ENCODE data around the gene MAP4K4.

The MAP4K4 gene

GRCh38 chr2:101860782-101861181 is 163.3 kb downstream of the MAP4K4 start:
- H3K79me2 ChIP-seq (ENCODE audit: low read length), result no peaks in the 10 kb centered on the region
- no peaks in the 10 kb centered on the region for H3K27me3 ChIP-seq (replicated peaks; ENCODE audit: insufficient read depth, low read length)
- H3K36me3 ChIP-seq (replicated peaks; ENCODE audit: insufficient read depth, low read length), result no peaks in the 10 kb centered on the region
- no peak for TF ChIP-seq EZH2phosphoT487 (IDR thresholded peaks at IDR 0.05; ENCODE audit: low read length)
- no peak for TF ChIP-seq EZH2 (optimal IDR thresholded peaks at IDR 0.05; ENCODE audit: low read depth, low read length)
- no peak for TF ChIP-seq CTCF (IDR thresholded peaks at IDR 0.05; ENCODE audit: low read length)
- no peaks in the 10 kb centered on the region for H3K4me1 ChIP-seq (ENCODE audit: low read length)
- no peak for DNase-seq
- H3K27ac ChIP-seq (ENCODE audit: low read length), result no peak overlapping the region
- no peak overlapping the region for H2AFZ ChIP-seq (ENCODE audit: low read length)
- H3K4me3 ChIP-seq (ENCODE audit: low read length), result no peak overlapping the region
- H4K20me1 ChIP-seq (ENCODE audit: insufficient read depth, low read length), result no peaks in the 10 kb centered on the region
- no peak overlapping the region for H3K9ac ChIP-seq (ENCODE audit: low read length)
- H3K9me2 ChIP-seq (replicated peaks; ENCODE audit: insufficient read depth, low read length), result no peaks in the 10 kb centered on the region
- no peaks in the 10 kb centered on the region for H3K9me3 ChIP-seq (replicated peaks; ENCODE audit: insufficient read depth, low read length)
- no peak overlapping the region for H3K4me2 ChIP-seq (ENCODE audit: low read depth, low read length)
- no peaks in the 10 kb centered on the region for H3F3A ChIP-seq (ENCODE audit: insufficient read depth, low read length)

- H3K79me2 ChIP-seq (ENCODE audit: low read length), result no peaks in the 10 kb centered on the region
- TF ChIP-seq CTCF (IDR thresholded peaks at IDR 0.05; ENCODE audit: low read length) (no peak), EZH2 (optimal IDR thresholded peaks at IDR 0.05; ENCODE audit: low read depth, low read length) (no peak), EZH2phosphoT487 (IDR thresholded peaks at IDR 0.05; ENCODE audit: low read length) (no peak)
- DNase-seq, result no peak
- H3K27ac ChIP-seq (ENCODE audit: low read length), result no peak overlapping the region
- H3K9me3 ChIP-seq (replicated peaks; ENCODE audit: insufficient read depth, low read length), result no peaks in the 10 kb centered on the region
- no peaks in the 10 kb centered on the region for H3F3A ChIP-seq (ENCODE audit: insufficient read depth, low read length)
- no peak overlapping the region for H3K4me3 ChIP-seq (ENCODE audit: low read length)
- H3K27me3 ChIP-seq (replicated peaks; ENCODE audit: insufficient read depth, low read length), result no peaks in the 10 kb centered on the region
- no peaks in the 10 kb centered on the region for H4K20me1 ChIP-seq (ENCODE audit: insufficient read depth, low read length)
- H3K4me2 ChIP-seq (ENCODE audit: low read depth, low read length), result no peak overlapping the region
- H2AFZ ChIP-seq (ENCODE audit: low read length), result no peak overlapping the region
- no peaks in the 10 kb centered on the region for H3K9me2 ChIP-seq (replicated peaks; ENCODE audit: insufficient read depth, low read length)
- H3K36me3 ChIP-seq (replicated peaks; ENCODE audit: insufficient read depth, low read length), result no peaks in the 10 kb centered on the region
- no peak overlapping the region for H3K9ac ChIP-seq (ENCODE audit: low read length)
- H3K4me1 ChIP-seq (ENCODE audit: low read length), result no peaks in the 10 kb centered on the region
Measured at GRCh38 chr2:101861382-101861781, 163.9 kb downstream of the MAP4K4 start.

DNA sequence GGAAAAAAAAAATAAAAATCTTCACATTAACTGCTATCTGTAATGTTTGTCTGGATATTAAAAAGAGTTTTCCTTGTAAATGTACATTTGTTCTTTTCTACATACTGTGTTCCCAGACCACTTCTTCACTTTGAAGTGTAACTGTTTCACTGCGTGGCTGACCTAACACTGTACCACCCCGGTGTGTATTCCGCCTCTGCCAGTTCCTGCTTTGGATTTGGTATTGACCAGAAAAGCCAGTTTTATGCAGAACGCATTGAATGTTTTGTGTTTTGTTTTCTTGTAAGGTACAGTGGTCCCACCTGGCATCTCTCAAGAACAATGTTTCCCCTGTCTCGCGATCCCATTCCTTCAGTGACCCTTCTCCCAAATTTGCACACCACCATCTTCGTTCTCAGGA is 166.0 kb downstream of the MAP4K4 start:
- H3K4me2 ChIP-seq (ENCODE audit: low read depth, low read length), result no peak overlapping the region
- TF ChIP-seq EZH2phosphoT487 (IDR thresholded peaks at IDR 0.05; ENCODE audit: low read length) (no peak), EZH2 (optimal IDR thresholded peaks at IDR 0.05; ENCODE audit: low read depth, low read length) (no peak), CTCF (IDR thresholded peaks at IDR 0.05; ENCODE audit: low read length) (no peak)
- H3K9ac ChIP-seq (ENCODE audit: low read length), result no peak overlapping the region
- no peaks in the 10 kb centered on the region for H3K4me1 ChIP-seq (ENCODE audit: low read length)
- no peaks in the 10 kb centered on the region for H3K9me2 ChIP-seq (replicated peaks; ENCODE audit: insufficient read depth, low read length)
- H4K20me1 ChIP-seq (ENCODE audit: insufficient read depth, low read length), result no peaks in the 10 kb centered on the region
- H2AFZ ChIP-seq (ENCODE audit: low read length), result no peak overlapping the region
- H3K27ac ChIP-seq (ENCODE audit: low read length), result no peak overlapping the region
- H3F3A ChIP-seq (ENCODE audit: insufficient read depth, low read length), result no peaks in the 10 kb centered on the region
- no peaks in the 10 kb centered on the region for H3K79me2 ChIP-seq (ENCODE audit: low read length)
- H3K4me3 ChIP-seq (ENCODE audit: low read length), result no peak overlapping the region
- H3K9me3 ChIP-seq (replicated peaks; ENCODE audit: insufficient read depth, low read length), result no peaks in the 10 kb centered on the region
- no peak for DNase-seq
- no peaks in the 10 kb centered on the region for H3K36me3 ChIP-seq (replicated peaks; ENCODE audit: insufficient read depth, low read length)
- H3K27me3 ChIP-seq (replicated peaks; ENCODE audit: insufficient read depth, low read length), result no peaks in the 10 kb centered on the region
